Measurements from ENCODE around the gene GOT2. TPM values are rescaled to one million over a fixed set of nuclear protein-coding genes. Genes with fewer than 3 reads are reported as not detected.
A peak's percentile ranks its signal among the peaks of the same experiment; 100 is the strongest.
"Not testable (repeated sequence)": the region's sequence is repeated elsewhere in the genome, so short reads cannot be mapped to it uniquely, and the experiment has no call there.

Gene GOT2
- polyA plus RNA-seq, 1 experiment, result 99.8 TPM

DNA sequence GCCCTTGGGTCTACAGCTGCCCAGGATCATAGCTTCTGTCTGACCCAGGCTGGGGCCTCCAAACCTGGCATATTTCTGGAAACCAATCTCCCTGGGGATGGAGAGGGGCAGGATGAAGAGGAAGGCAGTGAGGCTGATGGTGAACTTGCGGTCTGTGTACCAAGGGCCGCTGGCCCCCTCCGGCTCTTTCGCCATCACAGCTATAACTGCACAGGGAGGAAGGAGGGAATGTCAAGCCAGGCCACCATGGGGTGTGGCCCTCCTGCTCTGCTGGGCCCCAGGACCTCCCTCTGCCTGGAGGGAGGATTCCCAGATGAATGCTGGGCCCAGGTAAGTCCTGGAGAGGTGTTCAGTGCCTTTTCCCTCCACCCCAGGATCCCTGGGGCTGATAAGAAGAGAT, 55.8 kb downstream of the GOT2 start:
- no peak overlapping the region for H3K27ac ChIP-seq (ENCODE audit: low read depth, low read length)
- CTCF ChIA-PET, result interaction anchor here (1.2 to 3.3 kb wide), 3 partner anchors 9 to 78 kb away, joined by 3 to 55 read pairs (median 8); no protein-coding TSS in a partner anchor
- POLR2A ChIA-PET, result interaction anchor here (1.1 kb wide), 1 partner anchor 79 kb away, joined by 3 read pairs; no protein-coding TSS in a partner anchor
- DNase-seq (ENCODE audit: low read depth, low spot score), result no peak
- TF ChIP-seq, protein P1, sequence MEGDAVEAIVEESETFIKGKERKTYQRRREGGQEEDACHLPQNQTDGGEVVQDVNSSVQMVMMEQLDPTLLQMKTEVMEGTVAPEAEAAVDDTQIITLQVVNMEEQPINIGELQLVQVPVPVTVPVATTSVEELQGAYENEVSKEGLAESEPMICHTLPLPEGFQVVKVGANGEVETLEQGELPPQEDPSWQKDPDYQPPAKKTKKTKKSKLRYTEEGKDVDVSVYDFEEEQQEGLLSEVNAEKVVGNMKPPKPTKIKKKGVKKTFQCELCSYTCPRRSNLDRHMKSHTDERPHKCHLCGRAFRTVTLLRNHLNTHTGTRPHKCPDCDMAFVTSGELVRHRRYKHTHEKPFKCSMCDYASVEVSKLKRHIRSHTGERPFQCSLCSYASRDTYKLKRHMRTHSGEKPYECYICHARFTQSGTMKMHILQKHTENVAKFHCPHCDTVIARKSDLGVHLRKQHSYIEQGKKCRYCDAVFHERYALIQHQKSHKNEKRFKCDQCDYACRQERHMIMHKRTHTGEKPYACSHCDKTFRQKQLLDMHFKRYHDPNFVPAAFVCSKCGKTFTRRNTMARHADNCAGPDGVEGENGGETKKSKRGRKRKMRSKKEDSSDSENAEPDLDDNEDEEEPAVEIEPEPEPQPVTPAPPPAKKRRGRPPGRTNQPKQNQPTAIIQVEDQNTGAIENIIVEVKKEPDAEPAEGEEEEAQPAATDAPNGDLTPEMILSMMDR (IDR thresholded peaks at IDR 0.05; ENCODE audit: low read depth, low read length), result no peak
- H3K9me3 ChIP-seq (ENCODE audit: control insufficient read depth, insufficient read depth, low read length), result peaks cover 3% of the 10 kb centered on the region; the same call in 1 of the 2 replicates
- H3K27me3 ChIP-seq (ENCODE audit: control insufficient read depth, insufficient read depth, low read length), result no peaks in the 10 kb centered on the region
- H3K4me3 ChIP-seq (ENCODE audit: low read depth, low read length), result no peak overlapping the region

DNA sequence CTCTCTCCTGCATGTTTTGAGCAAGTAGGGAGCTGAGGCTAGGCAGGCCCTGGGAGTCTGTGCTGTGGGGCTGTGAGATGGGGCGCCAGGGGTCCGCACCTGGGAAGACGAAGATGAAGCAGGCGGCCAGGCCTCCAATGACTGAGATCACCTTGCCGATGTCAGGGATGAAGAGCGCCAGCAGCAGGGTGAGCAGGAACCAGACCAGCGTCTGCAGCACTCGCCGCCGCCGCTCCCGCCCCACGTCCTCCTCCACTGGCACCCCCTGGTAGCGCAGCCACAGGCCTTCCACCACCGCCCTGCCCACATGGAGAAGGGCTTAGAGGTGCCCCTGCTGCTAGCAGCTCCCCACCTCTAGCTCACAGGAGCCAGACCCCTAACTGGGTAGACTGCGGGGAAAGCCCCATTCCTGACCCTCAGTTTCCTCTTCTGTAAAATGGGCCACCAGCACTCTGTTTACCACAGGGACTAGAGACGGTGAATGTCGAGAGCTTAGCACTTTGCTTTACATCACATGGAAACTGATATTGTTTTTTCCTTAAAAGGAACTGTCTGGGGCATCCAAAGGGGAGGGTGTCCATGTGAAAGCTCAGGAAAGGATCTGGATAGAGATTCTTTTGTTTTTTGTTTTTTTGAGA, 63.1 kb downstream of the GOT2 start:
- no peak for DNase-seq (ENCODE audit: low read depth, low spot score)
- TF ChIP-seq, protein P1 (IDR thresholded peaks at IDR 0.05; ENCODE audit: low read depth, low read length), result no peak
- ChIA-PET POLR2A (no interaction called here), CTCF (interaction anchor here (1.4 to 1.9 kb wide), 2 partner anchors 10 to 85 kb away, joined by 3 to 6 read pairs; no protein-coding TSS in a partner anchor)
- H3K27ac ChIP-seq (ENCODE audit: low read depth, low read length), result no peak overlapping the region
- H3K4me3 ChIP-seq (ENCODE audit: low read depth, low read length), result no peak overlapping the region
- H3K27me3 ChIP-seq (ENCODE audit: control insufficient read depth, insufficient read depth, low read length), result no peaks in the 10 kb centered on the region
- no peaks in the 10 kb centered on the region for H3K9me3 ChIP-seq (ENCODE audit: control insufficient read depth, insufficient read depth, low read length)

DNA sequence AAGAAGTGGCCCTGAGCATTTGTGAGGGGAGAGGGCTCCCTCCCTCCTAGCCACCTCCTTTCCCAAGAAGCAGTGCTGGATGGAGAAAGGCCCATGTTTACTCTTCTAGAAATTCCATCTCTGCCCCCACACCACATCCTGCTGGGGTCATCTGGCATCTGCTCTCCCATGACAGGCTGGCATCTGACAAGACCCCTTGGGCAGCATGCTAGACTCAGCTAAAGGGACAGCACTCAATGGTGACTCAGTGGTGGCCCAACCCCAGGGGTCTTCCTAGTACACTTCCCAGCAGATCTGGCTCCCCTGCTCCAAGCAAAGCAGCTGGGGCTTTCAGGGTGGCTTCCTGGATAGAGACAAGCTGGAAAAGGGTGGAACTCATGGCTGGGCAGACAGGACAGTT, 63.9 kb downstream of the GOT2 start:
- ChIA-PET CTCF (interaction anchor here (1.4 to 1.9 kb wide), 2 partner anchors 9 to 86 kb away, joined by 3 to 6 read pairs; no protein-coding TSS in a partner anchor), POLR2A (no interaction called here)
- TF ChIP-seq, protein P1 (IDR thresholded peaks at IDR 0.05; ENCODE audit: low read depth, low read length), result no peak
- no peak for DNase-seq (ENCODE audit: low read depth, low spot score)
- Histone ChIP-seq H3K9me3 (ENCODE audit: control insufficient read depth, insufficient read depth, low read length) (no peaks in the 10 kb centered on the region), H3K27ac (ENCODE audit: low read depth, low read length) (no peak overlapping the region), H3K4me3 (ENCODE audit: low read depth, low read length) (no peak overlapping the region), H3K27me3 (ENCODE audit: control insufficient read depth, insufficient read depth, low read length) (no peaks in the 10 kb centered on the region)

DNA sequence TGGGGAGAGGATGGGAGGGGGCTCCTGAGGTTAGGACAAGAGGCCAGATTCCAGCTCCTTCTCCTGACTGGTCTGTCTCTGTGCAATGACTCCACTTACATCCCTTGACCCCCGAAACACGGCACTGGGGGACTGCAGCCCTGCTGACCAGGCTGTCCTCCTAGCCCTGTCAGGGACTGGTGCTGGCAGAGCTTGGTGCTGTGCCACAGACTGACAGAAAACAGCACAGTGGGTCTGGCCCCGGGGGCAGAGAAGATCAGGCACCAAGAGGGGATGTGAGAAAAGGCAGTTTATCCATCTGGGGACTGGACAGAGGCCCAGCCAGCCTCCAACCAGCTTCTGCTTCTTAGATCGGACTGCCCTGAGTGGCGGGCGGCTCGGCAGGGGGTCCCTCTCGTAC, 68.9 kb downstream of the GOT2 start:
- ChIA-PET CTCF (interaction anchor here (1.4 kb wide), 1 partner anchor 91 kb away, joined by 6 read pairs; no protein-coding TSS in a partner anchor), POLR2A (interaction anchor here (0.7 kb wide), 1 partner anchor 20 kb away, joined by 3 read pairs; the partner anchor contains the start of gene SLC38A7)
- Histone ChIP-seq H3K27ac (ENCODE audit: low read depth, low read length) (no peak overlapping the region), H3K27me3 (ENCODE audit: control insufficient read depth, insufficient read depth, low read length) (no peaks in the 10 kb centered on the region), H3K9me3 (ENCODE audit: control insufficient read depth, insufficient read depth, low read length) (no peaks in the 10 kb centered on the region), H3K4me3 (ENCODE audit: low read depth, low read length) (no peak overlapping the region)
- DNase-seq (ENCODE audit: low read depth, low spot score), result no peak
- TF ChIP-seq, protein P1 (IDR thresholded peaks at IDR 0.05; ENCODE audit: low read depth, low read length), result no peak

DNA sequence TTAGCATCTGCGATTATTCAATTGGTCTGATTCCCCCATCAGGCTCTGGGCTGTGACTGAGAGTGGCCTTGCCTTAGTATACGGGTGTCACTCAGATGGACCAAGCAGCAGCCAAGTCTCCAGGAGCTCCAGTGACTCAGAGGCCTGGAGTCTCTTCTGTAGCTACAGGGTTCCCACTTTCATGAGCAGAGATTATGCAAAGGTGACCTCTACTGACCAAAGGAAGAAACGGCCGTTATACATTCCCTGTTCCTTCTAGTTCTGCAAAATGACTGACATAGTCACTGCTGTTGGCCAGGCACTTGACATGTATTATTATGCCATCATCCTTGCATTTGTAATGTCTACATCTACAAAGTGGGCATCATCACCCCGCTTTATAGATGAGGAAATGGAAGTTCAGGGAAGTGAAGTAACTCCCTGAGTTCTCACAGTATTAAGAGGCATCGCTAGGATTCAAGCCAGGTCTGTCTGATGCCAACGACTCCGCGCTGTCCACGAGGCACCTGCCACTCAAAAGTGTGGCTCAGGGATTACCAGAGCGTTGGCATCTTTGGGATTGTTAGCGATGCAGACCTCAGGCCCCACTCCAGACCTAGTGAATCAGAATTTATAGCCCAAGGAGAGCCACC, 72.8 kb downstream of the GOT2 start:
- no peak overlapping the region for H3K27ac ChIP-seq (ENCODE audit: low read depth, low read length)
- no peaks in the 10 kb centered on the region for H3K27me3 ChIP-seq (ENCODE audit: control insufficient read depth, insufficient read depth, low read length)
- peak; percentile 66 for DNase-seq (ENCODE audit: low read depth, low spot score)
- TF ChIP-seq, protein P1 (IDR thresholded peaks at IDR 0.05; ENCODE audit: low read depth, low read length), result peak; percentile 81
- ChIA-PET CTCF (interaction anchor here (0.5 to 2.7 kb wide), 30 partner anchors 8 to 971 kb away, joined by 3 to 21 read pairs (median 4); partner anchors contain the start of gene SLC38A7), POLR2A (interaction anchor here (0.7 to 1.0 kb wide), 4 partner anchors 9 to 116 kb away, joined by 3 to 8 read pairs (median 4); partner anchors contain the start of gene CNOT1)
- H3K9me3 ChIP-seq (ENCODE audit: control insufficient read depth, insufficient read depth, low read length), result no peaks in the 10 kb centered on the region
- no peak overlapping the region for H3K4me3 ChIP-seq (ENCODE audit: low read depth, low read length)

DNA sequence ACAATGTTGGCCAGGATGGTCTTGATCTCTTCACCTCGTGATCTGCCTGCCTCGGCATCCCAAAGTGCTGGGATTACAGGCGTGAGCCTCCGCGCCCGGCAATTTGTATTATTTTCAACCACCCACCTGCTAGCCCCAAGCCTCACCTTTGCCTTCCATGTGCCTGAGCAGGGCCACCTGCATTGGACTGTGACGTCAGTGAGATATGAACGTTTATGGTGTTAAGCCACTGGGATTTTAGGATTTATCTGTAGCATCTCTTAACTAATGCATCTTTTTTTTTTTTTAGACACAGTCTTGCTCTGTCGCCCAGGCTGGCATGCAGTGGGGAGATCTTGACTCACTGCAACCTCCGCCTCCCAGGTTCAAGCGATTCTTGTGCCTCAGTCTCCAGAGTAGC, 74.2 kb downstream of the GOT2 start:
- H3K9me3 ChIP-seq (ENCODE audit: control insufficient read depth, insufficient read depth, low read length); DNase-seq (ENCODE audit: low read depth, low spot score); POLR2A ChIA-PET; H3K27ac ChIP-seq (ENCODE audit: low read depth, low read length); H3K4me3 ChIP-seq (ENCODE audit: low read depth, low read length); H3K27me3 ChIP-seq (ENCODE audit: control insufficient read depth, insufficient read depth, low read length): not testable (repeated sequence)
- CTCF ChIA-PET, result interaction anchor here (0.7 to 1.2 kb wide), 2 partner anchors 10 to 323 kb away, joined by 4 to 21 read pairs; no protein-coding TSS in a partner anchor

Measured in AG04450 (cell line).